ENCODE data around the gene TPT1.
A peak's percentile ranks its signal among the peaks of the same experiment; 100 is the strongest.
"Not testable (repeated sequence)": the region's sequence is repeated elsewhere in the genome, so short reads cannot be mapped to it uniquely, and the experiment has no call there.

The TPT1 gene

DNA sequence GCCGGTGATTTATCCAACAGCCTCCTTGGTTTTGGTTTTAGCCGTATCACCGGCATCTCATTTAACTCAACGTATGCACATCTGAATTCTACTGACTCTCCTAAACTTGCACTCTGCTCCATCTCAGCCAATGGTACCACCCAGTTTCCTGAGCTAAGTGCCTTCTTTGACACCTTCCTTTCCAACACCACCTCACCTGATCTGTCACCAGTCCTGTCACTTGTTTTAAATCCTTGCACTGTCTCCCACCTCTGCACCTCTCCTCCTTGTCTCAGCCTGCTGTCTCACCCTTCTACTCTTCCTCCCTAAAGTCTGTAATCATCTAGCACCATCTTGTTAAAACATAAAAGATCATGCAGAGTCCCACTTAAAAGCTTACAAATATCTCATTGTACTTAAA lies 28.1 kb upstream of the TPT1 start:
- H3K4me3 ChIP-seq (ENCODE audit: low read length), result no peak overlapping the region
- DNase-seq (ENCODE audit: low read depth, low spot score), result no peak

DNA sequence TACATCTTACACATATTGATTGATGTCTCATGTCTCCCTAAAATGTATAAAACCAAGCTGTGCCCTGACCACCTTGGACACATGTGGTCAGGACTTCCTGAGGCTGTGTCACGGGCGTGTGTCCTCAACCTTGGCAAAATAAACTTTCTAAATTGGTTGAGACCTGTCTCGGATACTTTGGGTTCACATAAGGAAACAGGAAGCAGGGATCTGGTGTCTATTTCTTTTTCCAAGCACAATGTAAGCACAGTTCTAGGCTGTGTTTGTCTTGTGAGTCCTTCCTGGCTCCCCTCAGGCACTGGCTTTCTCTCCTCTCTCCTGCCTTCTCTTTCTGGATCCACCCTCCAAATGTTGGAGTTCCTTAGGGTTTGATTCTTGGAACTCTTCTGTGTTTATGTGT lies 27.6 kb upstream of the TPT1 start:
- H3K4me3 ChIP-seq (ENCODE audit: low read length), result no peak overlapping the region
- DNase-seq (ENCODE audit: low read depth, low spot score), result no peak

DNA sequence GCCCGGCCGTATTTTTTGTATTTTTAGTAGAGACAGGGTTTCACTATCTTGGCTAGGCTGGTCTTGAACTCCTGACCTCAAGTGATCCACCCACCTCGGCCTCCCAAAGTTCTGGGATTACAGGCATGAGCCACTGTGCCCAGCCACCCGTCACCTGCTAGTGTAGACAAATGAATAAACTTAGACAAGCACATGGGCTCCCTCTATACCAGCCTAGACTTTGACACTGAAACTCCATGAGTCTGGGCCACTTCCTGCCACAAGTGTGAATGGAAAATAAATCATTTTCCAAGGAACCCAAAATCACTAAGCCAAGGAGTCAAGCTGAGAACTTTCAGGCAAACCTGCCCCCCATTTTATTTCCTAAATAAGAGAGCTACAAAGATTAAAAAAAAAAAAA lies 27.0 kb upstream of the TPT1 start:
- no peak overlapping the region for H3K4me3 ChIP-seq (ENCODE audit: low read length)
- no peak for DNase-seq (ENCODE audit: low read depth, low spot score)

DNA sequence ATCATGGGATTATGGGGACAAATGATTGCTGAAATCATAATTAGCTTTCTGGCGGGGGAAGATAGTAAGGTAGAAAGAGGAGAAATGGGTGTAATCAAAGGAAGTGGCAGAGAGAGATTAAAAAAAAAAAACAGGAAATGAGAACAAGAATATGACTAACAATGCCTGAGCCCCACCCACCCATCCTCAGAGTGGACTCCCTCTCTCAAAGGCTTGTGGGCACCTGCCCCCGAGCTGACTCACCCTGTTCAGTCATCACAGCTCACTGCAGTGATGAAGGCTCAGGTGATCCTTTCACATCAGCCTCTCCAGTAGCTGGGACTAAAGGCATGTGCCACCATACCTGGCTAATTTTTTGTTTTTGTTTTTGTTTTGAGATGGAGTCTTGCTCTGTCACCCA lies 26.4 kb upstream of the TPT1 start:
- DNase-seq (ENCODE audit: low read depth, low spot score), result peak; percentile 67
- H3K4me3 ChIP-seq (ENCODE audit: low read length), result no peak overlapping the region

DNA sequence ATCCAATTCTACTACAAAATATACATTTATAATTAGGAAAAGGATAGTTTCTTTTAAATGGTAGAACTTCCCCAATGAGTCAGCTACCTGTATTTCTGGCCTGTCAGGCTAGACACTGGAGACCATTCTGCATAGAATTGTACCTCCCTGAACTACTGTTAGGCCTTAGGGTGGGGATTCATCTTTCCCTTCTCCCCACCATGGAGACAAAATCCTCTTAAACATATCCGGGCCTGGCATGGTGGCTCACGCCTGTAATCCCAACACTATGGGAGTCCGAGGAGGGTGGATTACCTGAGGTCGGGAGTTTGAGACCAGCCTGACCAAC lies 24.5 kb upstream of the TPT1 start:
- no peak for DNase-seq (ENCODE audit: low read depth, low spot score)
- H3K4me3 ChIP-seq (ENCODE audit: low read length), result no peak overlapping the region

DNA sequence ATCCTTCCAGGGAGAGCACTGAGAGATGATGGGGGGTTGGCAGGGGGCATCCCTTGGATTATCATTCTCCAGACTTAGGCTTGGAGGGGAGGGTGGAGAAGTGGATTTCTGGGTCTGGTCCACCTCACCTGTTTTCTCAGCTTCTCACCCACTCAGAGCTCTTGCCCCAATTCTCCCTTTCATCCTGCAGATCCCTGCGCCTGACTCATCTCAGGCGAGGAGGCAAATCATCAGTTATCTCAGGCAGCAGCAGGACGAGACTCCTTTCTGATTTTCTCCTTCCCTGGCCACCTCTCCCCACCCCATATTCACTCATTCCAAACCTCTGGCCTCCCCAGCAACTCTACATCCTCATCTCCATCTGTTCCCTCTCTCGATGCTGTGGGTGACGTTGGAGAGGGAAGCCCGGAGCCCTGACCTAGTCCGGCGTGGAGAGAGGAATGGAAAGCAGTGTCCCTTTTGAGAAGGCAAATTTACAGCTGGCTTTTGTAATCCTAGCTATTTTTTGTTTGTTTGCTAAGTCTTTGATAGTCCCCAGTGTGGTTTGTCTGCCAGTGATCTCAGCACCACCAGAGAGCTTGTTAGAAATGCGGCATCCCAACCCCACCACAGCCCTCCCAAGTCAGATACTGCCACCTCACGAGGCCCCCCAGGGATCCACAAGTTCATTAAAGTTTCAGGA lies 24.0 kb upstream of the TPT1 start:
- no peak for DNase-seq (ENCODE audit: low read depth, low spot score)
- no peak overlapping the region for H3K4me3 ChIP-seq (ENCODE audit: low read length)

DNA sequence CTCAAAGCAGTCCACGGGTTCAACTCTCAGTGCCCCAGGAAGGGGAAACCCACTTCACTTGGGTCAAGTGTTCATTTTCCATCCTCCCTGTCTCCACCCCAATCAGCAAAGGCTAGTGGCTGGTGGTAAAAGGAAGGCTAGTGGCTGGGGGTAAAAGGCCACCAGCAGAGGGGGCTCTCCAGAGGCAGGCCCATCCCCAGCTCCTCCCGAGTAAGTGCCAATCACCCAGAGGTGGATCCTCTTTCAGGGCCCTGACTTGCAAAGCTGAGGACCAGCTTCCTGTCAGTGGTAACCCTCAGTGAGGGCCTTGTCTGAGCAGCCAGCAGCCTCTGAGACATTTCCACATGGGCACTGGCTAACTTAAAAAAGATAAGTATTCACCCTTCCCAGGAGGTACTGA lies 22.0 kb upstream of the TPT1 start:
- H3K4me3 ChIP-seq (ENCODE audit: low read length), result no peak overlapping the region
- peak; percentile 36 for DNase-seq (ENCODE audit: low read depth, low spot score)

DNA sequence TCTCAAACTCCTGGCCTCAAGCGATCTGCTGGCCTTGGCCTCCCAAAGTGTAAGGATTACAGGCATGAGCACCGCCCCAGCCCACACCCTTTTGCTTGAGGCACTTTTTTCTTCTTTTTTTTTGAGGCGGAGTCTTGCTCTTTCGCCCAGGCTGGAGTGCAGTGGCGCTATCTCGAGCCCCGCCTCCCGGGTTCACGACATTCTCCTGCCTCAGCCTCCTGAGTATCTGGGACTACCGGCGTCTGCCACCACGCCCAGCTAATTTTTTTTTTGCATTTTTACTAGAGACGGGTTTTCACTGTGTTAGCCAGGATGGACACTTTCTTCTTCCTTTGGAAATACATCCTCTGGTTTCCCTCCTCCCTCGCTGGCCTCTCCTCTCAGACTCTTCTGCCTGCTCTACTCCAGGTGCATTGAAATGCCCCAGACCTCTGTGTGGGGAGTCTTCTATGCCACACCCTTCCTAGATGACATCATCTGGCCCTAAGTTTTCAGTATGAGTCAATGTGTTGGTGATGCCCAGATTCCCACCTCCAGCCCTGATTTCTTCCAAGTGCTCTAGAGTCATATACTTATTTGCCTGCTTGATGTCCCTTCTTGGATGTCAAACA lies 20.7 kb upstream of the TPT1 start:
- no peak overlapping the region for H3K4me3 ChIP-seq (ENCODE audit: low read length)
- no peak for DNase-seq (ENCODE audit: low read depth, low spot score)

DNA sequence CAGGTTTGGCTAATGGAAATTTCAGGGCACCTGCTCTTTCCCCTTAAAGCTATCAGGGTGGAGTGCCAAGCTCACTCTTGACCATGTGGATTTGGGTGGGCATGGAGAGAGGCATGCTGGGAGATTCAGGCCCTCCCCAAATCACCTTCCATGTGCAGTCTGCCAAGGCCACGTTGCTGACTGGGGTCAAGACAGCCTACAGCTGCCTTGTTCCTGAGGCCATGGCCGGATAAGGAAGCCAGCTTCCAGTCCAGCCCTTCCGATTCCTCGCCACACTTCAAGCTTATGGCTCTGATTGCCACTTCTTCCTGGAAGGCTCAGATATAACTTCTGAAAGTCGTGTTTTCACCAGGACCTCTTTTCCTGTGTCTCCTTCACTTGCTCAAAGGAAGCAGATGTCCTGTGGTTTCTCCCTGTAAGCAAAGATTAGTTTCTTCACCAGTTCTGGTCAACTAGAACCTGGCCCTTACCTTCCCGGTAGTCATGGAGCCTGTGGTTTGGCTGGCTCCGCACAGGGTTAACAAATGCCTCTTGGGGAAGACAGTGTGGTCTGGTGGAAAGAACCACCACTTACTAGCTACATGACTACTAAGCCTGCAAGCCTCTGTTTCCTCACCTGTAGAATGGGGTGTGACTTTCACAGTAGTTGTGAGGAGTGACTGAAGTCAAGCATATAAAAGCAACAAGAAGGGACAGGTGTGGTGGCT lies 16.1 kb upstream of the TPT1 start:
- no peak overlapping the region for H3K4me3 ChIP-seq (ENCODE audit: low read length)
- DNase-seq (ENCODE audit: low read depth, low spot score), result peak; percentile 43

DNA sequence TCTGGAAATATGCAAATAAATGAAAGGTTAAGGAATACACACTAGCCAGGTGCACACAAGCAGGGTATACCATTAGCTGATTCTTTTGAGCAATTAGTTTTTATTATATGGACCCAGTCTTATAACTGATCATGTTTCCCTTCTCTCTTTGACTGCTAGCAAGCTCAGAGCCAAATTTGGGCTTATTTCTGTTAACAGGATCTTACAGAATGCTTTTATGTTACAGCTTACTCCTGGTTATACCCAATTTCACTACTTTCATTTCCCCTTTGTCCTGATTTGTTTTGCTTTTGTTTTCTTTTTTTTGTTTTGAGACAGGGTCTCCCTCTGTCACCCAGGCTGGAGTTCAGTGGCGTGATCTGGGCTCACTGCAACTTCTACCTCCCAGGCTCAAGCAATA lies 12.9 kb upstream of the TPT1 start:
- DNase-seq (ENCODE audit: low read depth, low spot score), result no peak
- no peak overlapping the region for H3K4me3 ChIP-seq (ENCODE audit: low read length)

DNA sequence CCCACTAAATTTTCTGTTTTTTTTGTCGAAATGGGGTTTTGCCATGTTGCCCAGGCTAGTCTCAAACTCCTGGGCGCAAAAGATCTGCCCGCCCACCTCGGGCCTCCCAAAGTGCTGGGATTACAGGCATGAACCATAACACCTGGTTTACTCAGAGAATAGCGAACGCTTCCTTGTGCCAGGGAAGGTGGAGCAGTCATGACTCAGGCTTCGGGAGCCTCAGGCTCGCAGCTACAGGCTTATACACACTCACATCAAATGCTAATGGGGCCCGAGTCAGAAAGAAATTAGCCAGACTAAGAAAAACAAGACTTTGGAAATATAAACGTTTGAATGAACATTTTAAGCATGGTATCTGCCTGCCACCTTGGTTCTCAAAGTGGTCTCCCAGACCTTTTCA lies 11.0 kb upstream of the TPT1 start:
- no peak overlapping the region for H3K4me3 ChIP-seq (ENCODE audit: low read length)
- no peak for DNase-seq (ENCODE audit: low read depth, low spot score)

DNA sequence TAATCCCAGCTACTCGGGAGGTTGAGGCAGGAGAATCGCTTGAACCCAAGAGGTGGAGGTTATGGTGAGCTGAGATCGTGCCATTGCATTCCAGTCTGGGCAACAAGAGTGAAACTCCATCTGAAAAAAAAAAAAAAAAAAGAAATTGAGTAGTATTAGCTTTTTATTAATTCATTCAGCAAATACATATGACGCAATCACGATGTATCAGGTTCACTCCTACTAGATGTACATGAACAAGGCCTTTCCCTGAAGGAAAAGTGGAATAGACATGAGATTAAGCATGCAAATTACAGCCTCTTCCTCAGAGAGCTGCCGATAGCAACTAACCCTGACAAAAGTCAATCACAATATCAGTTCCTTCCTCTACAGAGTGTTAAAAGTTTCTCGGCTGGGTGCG lies 9.2 kb upstream of the TPT1 start:
- no peak for DNase-seq (ENCODE audit: low read depth, low spot score)
- H3K4me3 ChIP-seq (ENCODE audit: low read length), result no peak overlapping the region

DNA sequence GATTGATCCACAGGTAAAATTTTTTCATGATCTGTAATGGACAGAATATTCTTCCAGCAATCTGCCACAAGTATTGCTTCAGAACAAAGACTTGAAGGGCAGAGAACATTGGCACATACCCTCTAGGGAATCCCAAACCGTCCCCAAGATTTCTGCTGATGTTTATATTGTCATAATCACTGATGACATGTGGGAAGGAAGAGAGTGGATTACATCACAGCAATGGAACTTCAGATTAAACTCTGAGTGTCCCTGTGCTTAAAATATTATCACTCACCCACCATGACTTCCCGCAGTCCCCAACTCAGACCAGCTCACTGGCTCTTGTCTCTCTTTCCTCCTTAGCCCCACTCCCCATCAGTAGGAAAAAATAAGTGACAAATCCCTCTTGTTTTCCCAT lies 8.5 kb upstream of the TPT1 start:
- H3K4me3 ChIP-seq (ENCODE audit: low read length), result no peak overlapping the region
- DNase-seq (ENCODE audit: low read depth, low spot score), result no peak

DNA sequence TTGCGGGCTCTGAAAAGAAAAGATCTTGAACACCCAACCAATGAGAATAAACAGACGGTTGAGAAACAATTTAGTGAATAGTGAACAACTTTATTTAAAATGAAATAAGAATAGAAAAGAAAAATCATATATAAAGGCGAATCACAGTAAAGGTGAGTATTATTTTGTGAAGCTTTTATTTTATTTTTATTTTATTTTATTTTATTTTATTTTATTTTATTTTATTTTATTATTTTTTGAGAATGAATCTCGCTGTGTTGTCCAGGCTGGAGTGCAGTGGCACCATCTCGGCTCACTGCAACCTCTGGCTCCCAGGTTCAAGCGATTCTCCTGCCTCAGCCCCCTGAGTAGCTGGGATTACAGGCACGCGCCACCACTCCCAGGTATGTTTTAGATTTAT lies 3.1 kb upstream of the TPT1 start:
- DNase-seq (ENCODE audit: low read depth, low spot score); H3K4me3 ChIP-seq (ENCODE audit: low read length): not testable (repeated sequence)

DNA sequence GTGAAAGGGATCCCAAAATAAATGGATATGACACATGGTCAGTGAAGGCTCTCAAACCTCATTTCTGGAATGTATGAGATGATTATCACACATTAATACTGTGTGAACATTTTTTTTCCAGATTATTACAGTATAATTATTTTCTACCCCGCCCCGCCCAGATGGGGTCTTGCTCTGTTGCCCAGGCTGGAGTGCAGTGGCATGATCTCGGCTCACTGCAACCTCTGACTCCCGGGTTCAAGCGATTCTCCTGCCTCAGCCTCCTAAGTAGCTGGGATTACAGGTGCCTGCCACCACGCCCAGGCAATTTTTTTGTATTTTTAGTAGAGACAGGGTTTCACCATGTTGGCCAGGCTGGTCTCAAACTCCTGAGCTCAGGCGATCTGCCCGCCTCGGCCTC lies 2.1 kb upstream of the TPT1 start:
- not testable (repeated sequence) for DNase-seq (ENCODE audit: low read depth, low spot score); H3K4me3 ChIP-seq (ENCODE audit: low read length)

DNA sequence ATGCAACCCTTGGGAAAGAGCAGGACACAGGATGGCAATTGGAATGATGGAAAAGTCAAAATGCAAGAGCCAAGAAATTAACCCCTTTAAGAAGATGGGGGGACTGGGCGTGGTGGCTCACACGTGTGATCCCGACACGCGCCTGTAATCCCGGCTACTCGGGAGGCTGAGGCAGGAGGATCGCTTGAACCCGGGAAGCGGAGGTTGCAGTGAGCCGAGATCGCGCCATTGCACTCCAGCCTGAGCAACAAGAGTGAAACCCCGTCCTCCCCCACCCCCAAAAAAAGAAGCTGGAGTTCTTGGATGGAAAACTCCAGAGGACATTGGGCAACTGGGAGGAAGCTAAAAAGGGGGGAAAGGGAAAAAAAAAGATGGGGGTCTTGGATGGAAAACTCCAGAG lies 1.7 kb upstream of the TPT1 start:
- DNase-seq (ENCODE audit: low read depth, low spot score); H3K4me3 ChIP-seq (ENCODE audit: low read length): not testable (repeated sequence)

DNA sequence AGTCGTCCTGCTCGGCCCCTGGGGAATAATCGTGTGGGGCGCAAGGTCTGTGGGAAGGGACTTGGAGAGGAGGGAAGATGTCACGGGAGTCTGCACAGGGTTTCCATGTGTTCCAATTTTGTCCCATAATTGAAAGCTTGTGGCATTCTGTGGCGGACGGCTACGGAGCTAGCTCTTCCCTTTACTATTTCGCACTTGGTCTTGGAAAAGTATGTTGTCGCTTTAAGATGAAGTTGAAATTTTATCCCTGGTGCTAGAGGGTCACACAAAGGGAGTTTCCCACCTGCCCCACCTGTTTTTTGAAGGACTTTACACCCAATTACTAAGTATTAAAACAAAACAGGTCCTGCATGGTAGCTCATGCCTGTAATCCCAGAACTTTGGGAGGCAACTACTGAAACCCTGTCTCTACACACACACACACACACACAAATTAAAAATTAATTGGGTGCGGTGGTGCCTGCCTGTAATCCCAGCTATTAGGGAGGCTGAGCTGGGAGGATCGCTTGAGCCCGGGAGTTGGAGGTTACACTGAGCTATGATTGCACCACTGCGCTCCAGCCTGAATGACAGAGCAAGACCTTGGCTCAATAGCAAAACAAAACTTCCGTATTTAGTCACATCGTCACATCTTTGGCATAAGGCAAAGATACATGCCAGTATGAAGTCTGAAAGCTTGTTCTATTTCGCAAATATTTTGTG lies 967 bp upstream of the TPT1 start:
- DNase-seq (ENCODE audit: low read depth, low spot score), result no peak
- H3K4me3 ChIP-seq (ENCODE audit: low read length), result peak overlapping the region; percentile 93

DNA sequence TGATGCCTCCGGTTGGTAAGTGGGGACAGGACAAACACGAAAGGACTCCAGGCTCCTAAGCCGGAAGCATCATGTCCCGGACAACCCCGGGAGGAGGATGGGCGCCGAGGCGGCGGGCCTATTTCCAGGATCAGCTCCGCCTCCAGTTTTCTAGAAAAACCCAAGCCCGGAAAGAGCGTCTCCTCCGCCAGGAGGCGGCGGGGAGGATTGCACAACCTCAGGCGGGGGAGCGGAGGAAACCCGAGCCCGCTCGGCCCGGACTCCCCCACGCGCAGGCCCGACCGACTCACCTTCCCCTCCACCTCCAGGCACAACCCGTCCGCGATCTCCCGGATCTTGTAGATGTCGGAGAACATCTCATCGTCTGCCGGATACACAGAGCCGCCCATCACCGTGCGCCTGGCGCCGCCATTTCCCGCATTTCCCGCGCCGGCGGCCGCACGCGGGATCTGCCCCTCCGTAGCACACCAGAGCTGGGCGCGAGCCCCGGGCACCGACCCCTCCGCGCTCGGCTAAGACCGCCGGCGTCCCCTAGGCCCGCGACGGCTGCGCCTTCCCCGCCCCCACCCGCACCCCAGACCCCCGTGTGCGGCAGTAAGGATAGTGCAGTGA lies 455 bp downstream of the TPT1 start:
- peak overlapping the region; percentile 83 for H3K4me3 ChIP-seq (ENCODE audit: low read length)
- DNase-seq (ENCODE audit: low read depth, low spot score), result peak; percentile 71

DNA sequence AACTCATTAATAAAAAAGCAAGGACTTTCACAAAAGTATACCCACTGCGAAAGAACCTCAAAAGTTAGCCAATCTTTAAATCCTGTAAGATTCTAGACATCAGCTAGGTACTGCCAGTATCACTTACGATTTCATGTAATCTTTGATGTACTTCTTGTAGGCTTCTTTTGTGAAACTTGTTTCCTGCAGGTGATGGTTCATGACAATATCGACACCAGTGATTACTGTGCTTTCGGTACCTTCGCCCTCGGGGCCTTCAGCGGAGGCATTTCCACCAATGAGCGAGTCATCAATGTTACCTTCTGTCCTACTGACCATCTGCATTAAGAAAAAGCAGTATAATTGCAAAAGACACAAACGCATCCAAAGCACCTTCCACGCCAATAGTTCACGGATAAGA lies 1.1 kb downstream of the TPT1 start:
- DNase-seq (ENCODE audit: low read depth, low spot score), result no peak

DNA sequence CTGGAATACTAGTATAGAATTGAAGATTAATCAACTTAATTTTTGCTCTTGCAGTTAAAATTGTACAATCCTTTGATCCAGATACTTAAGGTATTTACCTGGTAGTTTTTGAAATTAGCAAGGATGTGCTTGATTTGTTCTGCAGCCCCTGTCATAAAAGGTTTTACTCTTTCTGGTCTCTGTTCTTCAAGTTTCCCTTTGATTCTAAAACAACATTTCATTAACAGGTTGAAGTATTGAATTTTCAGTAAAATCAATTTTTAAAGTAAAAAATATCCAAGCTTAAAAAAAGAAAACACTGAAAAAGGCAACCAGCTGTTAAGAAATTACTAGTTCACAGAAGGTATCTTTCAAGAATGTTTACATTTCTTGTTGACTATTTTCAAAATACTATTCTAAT lies 1.6 kb downstream of the TPT1 start:
- H3K4me3 ChIP-seq (ENCODE audit: low read length), result peak overlapping the region; percentile 83
- no peak for DNase-seq (ENCODE audit: low read depth, low spot score)

More for the DNA sequence above, 1.1 kb downstream of the TPT1 start:
- H3K4me3 ChIP-seq (ENCODE audit: low read length), result peak overlapping the region; percentile 83

Data from Jurkat, Clone E6-1 (cell line).